Stimulated activated CD4-positive, alpha-beta T cell treated with anti-CD3 and anti-CD28 coated beads, Interleukin-2, amount 100 ng/mL, for 48 hours (primary cell): ENCODE data around the gene KCNC1.

Source experiments
- DNase-seq, 2 donors: peaks; one replicate each; pipeline ENCODE4 v3.0.0-alpha.2; 2020

The KCNC1 gene

DNA sequence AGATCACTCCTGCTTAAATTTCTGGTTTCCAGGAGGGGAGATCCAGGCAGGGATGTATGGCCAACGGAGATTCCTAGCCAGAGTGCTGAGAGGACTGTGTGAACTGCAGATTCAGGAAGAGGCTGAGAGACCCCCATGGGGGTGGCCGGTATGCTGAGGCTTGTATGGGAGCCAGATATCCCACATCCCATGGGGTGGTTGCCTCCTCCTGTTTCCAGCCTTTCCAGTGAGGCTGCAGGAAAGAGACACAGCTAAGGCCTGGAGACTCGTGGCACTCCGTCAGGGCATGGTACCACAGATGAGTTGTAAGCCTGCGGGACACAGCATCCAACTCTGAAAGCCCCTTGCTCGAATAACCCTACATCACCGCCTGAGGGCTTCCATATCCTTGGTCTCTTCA is 16.6 kb upstream of the KCNC1 start:
- DNase-seq, result no peak

DNA sequence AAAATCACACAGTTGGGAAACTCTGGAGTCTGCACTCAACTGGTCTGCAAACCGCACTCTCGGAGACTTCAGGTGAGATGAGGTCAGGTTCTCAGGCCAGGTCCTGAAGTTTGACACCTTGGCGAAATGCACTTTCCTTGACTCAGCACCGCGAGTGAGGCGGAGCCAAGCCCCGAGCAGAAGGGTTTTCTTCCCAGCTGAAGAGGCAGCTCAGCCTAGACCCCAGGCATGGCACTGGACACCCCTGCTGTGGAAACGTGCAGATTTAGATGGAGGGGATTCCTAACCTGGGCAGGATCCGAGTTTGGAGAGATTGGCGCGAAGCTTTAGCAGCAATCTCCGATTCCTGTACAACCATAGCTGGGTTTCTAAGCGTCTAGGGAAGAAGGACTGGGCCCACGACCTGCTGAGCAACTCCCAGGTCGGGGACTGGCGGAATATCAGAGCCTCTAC is 16.0 kb upstream of the KCNC1 start:
- no peak for DNase-seq

DNA sequence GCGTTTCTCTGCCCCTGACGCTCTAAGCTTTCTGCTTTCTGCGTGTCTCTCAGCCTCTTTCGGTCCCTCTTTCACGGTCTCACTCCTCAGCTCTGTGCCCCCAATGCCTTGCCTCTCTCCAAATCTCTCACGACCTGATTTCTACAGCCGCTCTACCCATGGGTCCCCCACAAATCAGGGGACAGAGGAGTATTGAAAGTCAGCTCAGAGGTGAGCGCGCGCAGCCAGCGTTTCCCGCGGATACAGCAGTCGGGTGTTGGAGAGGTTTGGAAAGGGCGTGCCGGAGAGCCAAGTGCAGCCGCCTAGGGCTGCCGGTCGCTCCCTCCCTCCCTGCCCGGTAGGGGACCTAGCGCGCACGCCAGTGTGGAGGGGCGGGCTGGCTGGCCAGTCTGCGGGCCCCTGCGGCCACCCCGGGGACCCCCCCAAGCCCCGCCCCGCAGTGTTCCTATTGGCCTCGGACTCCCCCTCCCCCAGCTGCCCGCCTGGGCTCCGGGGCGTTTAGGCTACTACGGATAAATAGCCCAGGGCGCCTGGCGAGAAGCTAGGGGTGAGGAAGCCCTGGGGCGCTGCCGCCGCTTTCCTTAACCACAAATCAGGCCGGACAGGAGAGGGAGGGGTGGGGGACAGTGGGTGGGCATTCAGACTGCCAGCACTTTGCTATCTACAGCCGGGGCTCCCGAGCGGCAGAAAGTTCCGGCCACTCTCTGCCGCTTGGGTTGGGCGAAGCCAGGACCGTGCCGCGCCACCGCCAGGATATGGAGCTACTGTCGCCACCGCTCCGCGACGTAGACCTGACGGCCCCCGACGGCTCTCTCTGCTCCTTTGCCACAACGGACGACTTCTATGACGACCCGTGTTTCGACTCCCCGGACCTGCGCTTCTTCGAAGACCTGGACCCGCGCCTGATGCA is 15.3 kb upstream of the KCNC1 start, which contains the start of gene MYOD1:
Gene MYOD1 (plus strand): TSS at position 544 of the 910 bp plus-strand sequence. CDS start 212 bp downstream, at position 756.
- DNase-seq, result no peak

DNA sequence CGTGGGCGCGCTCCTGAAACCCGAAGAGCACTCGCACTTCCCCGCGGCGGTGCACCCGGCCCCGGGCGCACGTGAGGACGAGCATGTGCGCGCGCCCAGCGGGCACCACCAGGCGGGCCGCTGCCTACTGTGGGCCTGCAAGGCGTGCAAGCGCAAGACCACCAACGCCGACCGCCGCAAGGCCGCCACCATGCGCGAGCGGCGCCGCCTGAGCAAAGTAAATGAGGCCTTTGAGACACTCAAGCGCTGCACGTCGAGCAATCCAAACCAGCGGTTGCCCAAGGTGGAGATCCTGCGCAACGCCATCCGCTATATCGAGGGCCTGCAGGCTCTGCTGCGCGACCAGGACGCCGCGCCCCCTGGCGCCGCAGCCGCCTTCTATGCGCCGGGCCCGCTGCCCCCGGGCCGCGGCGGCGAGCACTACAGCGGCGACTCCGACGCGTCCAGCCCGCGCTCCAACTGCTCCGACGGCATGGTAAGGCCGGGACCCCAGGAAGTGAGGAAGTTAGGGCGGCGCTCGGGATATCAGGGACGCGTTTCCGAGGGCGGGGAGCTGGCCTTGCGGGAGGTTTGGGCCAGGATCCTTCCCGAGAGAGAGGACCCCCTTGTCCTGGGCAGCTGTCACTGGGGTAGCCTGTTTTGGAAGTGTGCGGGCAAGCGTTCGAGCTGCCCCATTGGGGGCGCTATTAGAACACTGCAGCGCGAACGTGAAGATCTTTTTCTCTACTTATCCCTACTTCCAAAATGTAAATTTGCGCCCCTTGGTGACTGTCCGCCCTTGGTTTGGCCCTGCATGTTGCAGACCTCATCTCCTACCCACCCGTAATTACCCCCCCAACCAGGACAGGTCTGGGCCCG is 14.4 kb upstream of the KCNC1 start:
- DNase-seq, result no peak

DNA sequence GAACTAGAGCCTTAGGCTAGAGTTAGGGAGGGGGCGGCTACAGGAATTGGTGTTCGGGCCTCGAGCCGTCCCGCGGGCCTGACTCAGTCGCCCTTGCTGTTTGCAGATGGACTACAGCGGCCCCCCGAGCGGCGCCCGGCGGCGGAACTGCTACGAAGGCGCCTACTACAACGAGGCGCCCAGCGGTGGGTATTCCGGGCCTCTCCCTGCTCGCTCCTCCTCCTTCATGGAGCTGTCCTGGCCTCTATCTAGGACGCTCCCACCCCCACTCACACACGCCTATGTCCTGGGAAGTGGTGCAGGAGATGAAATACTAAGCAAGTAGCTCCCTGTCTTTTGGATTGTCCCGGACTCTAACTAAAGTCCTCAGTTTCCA is 13.8 kb upstream of the KCNC1 start:
- DNase-seq, result no peak

DNA sequence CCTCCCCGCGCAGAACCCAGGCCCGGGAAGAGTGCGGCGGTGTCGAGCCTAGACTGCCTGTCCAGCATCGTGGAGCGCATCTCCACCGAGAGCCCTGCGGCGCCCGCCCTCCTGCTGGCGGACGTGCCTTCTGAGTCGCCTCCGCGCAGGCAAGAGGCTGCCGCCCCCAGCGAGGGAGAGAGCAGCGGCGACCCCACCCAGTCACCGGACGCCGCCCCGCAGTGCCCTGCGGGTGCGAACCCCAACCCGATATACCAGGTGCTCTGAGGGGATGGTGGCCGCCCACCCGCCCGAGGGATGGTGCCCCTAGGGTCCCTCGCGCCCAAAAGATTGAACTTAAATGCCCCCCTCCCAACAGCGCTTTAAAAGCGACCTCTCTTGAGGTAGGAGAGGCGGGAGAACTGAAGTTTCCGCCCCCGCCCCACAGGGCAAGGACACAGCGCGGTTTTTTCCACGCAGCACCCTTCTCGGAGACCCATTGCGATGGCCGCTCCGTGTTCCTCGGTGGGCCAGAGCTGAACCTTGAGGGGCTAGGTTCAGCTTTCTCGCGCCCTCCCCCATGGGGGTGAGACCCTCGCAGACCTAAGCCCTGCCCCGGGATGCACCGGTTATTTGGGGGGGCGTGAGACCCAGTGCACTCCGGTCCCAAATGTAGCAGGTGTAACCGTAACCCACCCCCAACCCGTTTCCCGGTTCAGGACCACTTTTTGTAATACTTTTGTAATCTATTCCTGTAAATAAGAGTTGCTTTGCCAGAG is 13.2 kb upstream of the KCNC1 start:
- DNase-seq, result no peak

DNA sequence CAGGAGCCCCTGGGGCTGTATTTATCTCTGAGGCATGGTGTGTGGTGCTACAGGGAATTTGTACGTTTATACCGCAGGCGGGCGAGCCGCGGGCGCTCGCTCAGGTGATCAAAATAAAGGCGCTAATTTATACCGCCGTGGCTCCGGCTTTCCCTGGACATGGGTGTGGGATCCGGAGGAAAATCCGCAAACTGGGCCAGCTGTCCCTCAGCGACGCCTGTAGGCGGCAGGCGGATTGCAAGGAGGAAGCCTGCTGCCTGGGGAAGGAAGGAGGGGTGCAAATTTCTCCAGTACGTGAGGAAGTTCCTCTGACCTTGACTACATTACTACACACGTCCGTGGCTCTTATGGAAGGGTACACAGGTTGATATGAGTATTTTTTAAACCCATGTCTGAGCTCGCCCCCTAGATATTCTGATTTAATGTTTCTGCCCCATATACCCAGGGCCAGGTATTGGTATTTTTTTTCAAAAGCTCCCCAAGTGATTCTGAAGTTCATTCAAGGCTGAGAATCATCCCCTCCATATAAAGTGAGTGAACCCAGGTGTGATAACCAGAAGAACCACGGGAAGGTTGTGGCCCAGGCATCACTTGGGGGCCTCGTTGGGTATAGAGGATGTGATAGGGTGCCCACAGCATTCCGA is 12.5 kb upstream of the KCNC1 start:
- no peak for DNase-seq

DNA sequence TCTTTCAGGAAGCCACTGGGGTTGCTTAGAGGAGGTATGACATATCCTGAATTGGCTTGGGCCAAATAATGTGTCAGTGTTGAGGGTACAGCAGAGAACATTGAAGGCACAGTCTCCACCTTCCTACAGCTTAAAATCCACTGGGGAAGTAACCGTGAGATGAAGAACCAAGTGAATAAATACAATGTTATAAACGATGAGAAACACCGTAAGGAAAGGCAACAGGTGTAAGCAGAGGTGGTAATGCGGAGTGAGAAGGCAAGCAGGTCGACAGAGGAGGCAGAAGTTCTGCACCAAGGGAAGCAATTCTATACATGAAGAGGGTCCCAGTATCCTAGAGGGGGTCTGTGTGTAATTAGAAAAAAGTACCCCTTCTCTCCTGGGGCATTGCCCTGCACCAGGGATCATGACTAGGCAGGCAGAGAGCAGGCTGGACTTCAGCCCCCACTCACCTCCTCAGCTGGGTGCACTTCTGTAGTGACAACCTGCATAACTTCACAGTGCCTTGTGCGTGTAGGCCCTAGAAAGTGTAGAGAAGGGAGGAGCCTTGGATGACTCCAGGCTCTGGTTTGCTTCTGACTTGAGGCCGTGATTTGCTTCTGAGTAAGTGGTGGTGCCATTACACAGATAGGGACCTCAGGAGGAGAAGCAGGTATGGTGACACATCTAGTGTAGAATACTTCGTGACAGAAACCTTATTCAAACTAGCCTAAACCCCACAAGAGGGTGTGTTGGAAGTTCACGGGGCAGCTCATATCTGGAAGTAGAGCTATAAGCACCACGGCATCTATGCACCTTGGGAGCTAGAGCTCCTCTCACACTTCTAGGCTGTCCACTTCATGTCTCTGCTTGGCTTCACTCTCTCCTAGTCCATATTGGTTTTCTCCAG is 10.3 kb upstream of the KCNC1 start:
- no peak for DNase-seq

DNA sequence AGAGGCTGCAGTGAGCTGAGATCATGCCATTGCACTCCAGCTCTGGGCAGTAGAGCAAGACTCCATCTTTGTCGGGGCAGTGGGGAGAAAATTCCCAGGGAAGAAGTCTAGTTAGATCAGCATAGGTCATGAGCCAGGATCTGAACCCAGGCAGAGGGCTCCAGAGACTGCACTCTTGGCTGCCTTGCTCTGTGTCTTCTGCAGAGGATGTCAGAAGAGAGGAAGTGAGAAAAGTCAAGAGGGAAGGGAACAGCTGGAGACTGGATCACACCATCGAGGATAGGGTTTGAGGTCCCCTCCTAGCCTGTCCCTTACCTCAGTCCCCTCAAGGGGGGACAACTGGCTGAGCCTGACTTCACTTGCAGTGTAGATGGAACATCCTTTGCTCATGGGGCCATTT is 9.4 kb upstream of the KCNC1 start:
- DNase-seq, result no peak

DNA sequence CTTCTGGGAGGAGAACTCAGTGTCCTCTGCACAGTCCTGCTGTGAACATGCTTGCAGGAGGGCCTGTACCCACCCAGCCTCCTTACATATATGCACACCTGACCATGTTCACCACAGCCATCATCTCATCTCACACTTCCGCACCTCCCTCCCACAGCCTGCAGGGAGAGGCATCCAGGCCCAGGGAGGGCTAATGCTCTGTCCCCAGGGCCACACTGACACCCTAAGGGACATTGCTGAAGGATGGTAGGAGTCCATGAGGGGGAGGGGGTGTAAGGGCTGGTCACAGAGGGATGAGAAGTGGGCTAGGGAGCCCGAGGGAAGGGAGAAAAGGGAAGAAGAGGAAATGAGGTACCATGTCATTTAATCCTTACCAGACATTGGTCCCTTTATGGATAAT is 4.4 kb upstream of the KCNC1 start:
- no peak for DNase-seq

DNA sequence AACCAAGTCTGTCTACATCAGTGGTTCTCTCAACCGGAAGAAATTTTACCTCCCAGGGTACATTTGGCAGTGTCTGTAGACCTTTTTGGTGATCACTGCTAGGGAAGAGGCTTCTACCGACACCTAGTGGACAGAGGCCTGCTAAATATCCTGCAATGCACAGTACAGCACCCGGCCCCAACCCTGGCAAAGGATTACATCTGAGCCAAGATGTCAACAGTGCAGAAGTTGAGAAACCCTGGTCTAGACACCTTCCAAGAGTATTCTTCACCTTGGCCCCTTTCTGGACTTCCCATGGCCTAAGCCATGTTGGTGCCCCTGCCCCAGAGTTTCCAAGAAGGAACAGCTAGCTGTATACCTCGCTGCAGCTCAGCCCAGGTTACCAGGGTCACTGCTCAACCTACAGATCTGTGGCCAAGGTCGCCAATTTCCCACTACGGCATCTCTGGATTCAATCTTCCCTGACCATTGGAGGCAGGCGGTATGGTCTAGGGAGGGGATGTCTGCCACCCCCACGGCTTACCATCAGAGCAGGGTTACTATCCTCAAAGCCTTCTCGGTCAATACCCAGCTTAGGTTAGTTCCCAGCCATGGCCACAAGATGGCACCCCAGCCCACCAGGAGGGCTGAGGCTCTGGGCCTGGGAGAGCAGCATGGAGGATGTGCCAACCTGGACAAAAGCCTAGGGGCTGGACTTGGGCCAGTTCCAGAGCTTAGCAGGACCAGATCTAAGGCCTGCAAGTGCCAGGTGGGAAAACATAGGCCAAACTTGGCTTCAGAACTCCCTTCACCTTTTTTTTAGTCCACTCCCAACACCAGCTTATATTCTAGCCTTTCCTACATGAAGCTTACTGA is 3.7 kb upstream of the KCNC1 start:
- peak; percentile 58 to 69 for DNase-seq

DNA sequence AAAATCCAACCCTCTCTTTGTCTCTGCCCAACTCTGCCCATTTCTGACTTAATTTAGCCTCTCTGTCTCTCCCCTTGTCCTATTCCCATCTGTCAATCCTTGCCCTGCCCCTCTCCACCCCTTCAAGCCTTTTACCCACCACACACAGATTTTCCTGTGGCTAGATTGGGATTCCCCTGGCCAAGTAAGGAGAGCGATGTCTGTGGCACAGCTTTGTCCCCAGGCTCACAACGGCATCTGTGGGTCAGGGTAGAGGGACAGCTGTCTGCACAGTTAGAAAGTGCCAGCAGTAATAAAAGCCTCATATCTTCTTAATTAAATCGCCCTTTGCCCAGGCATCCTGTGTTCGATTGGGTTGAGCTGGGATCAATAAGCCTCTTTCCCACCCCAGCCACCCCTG is 1.3 kb upstream of the KCNC1 start:
- DNase-seq, result no peak

DNA sequence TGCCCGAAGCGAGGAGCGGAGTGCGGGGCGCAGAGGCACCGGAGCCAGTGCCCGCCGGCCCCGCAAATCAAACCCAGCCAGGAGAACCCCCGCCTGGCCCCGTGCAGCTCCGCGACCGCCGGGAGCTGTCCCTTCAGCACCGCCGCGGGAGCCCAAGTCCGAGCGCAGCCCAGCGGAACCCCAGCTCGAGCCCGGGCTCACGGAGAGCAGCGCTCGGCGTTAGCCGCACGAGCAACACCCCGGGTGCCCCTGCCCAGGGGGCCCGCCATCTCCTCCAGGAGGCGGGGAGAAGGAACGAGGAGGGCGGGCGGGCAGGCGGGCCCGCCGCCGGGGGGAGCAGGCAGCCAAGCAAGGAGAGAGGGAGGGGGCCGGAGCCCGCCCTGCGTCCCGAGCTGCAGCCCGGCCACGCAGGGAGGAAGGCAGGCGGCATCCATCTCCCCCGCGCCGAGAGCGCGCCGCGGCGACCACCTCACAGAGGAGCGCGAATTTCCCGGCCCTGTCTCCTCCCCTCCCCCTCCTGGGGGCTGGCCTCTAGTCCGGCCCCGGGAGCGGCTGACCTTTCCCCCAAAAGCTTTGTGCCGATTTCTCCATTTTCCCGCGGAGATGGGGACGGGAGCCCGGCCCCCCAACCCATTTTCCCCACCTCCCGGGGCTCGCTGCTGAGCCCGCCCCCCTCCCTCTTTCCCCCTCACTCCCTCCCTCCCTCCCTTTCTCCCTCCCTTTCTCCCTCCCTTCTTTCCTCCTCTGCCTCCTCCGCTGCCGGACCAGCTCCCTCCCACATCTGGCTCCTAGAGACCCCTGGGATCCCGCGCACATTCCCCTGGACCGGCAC is 621 bp downstream of the KCNC1 start:
- DNase-seq, result peak; percentile 33 to 40

DNA sequence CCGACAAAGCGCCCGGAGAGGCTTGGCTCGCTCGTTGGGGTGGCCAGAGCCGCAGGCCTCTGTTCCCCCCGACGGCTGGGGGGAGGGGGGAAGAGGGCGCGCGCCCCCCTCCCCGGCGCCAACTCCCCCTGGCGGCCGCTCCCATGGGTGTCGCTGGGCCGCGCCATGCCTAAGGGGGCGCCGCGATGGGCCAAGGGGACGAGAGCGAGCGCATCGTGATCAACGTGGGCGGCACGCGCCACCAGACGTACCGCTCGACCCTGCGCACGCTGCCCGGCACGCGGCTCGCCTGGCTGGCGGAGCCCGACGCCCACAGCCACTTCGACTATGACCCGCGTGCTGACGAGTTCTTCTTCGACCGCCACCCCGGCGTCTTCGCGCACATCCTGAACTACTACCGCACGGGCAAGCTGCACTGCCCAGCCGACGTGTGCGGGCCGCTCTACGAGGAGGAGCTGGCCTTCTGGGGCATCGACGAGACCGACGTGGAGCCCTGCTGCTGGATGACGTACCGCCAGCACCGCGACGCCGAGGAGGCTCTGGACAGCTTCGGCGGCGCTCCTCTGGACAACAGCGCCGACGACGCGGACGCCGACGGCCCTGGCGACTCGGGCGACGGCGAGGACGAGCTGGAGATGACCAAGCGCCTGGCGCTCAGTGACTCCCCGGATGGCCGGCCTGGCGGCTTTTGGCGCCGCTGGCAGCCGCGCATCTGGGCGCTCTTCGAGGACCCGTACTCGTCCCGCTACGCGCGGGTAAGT is 1.4 kb downstream of the KCNC1 start:
- no peak for DNase-seq

DNA sequence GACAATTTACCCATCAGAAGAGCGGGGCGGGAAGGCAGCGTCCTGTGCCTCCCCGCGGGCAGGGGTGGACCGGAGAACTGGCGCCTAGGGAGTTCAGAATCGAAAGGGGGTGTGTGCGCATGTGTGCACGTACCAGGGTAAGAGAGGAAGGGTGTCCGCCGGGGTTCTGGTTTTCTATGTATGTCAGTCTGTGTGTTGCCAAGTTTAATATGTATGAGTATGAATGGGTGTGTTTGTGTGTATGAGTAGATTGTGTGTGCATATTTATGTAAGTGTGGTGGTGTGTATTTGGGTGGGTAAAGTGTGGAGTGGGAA is 2.0 kb downstream of the KCNC1 start:
- DNase-seq, result no peak

DNA sequence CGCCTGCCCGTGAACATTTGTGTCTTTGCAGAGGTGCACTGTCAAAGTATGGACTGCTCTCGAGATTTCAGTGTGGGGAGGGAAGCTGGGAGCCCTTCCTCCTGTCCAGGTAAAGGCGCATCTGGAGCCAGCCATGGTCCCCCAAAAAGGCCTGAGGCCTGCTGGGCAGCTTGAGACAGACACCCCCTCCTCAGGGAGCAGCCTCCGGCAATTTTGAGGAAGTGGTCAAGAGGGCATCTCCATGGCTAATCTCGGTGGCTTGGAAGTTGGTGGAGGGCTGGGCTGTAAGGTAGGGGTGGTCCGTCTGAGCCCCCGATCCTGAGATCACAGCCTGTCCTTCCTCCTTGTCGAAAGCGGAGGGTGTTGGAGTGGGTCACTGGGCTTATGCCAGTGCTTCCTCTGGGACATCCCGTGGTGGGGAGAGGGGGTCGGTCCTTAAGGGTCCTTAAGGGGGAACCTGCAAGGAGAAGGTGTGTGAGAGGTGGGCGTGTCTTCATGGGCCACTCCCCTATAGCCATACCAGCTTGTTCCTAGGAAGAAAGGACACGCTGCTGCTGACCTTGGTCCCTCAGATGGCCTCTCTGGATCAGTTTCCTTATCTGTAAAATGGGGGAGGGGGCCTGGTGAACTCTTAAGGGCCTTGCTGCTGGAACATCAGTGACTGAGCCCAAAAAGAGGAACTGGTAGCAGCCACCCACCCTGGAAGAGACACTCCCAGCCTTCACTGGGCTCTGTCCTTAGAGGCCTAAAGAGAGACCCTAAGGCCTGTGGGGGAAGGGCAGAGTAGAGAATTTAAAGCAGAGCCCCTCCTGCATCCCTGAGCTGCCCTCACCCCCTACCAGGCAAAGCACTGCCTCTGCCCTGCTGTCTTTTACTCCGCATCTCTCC is 2.6 kb downstream of the KCNC1 start:
- DNase-seq, result no peak

DNA sequence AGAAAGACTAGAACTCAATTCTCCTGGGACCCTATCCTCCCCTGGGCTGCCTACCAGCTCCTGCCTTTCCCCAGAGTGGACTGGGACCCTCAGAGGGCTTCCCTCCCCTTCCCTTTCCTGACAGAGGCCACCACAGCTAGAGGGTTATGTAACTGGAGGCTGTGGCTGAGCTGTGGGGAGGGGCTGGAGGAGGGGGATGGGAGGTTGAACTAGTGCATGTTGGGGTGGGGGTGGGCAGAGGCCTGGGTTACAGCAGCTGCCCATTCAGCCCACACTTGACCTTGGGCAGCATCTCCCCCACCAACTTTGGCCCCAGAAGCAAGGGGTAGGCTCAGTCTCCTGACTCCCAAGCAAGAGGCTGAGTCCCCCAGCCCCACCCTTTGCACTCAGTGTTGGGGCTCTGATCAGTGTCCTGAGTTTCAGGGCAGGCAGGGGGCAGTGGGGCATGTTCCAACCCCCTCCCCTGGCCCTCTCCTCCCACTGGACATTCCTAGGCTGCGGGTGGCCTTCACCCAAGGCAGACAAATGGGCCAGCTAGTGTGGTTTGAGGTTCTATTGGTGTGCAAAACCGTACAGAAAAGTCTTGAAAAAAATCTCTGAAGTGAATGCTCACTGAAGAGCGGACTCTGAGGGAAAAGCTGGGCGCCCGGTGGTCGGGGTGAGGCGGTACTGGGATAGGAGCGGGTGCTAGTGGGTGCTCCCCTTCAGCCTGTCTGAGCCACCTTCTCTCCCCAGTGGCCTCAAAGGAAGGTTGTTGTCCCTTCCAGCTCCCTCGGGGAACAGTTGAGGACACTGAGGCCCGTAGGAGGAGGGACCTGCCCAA is 3.8 kb downstream of the KCNC1 start:
- no peak for DNase-seq
